H1 (cell line): ENCODE data around the gene CD37. TPM values are rescaled to one million over a fixed set of nuclear protein-coding genes. Genes with fewer than 3 reads are reported as not detected.

Source experiments
- ATF3 ChIP-seq: IDR thresholded peaks from 2 replicates; pipeline ENCODE4 v1.6.1; 2011; ENCODE audit warnings: low read depth, mild to moderate bottlenecking, low read length; ENCODE audit not compliant: insufficient read depth
- BACH1 ChIP-seq: IDR thresholded peaks from 2 replicates; pipeline ENCODE4 v1.6.1; 2012; ENCODE audit warnings: low read length, improper control_type of control experiment
- CEBPB ChIP-seq: IDR thresholded peaks from 2 replicates; pipeline ENCODE4 v1.6.1; 2012; ENCODE audit warnings: low read depth, low read length
- CHD1 ChIP-seq: IDR thresholded peaks from 2 replicates; pipeline ENCODE4 v1.6.1; 2012; ENCODE audit warnings: low read depth, low read length, improper control_type of control experiment
- CHD2 ChIP-seq: IDR thresholded peaks from 2 replicates; pipeline ENCODE4 v1.6.1; 2012; ENCODE audit warnings: low read length, improper control_type of control experiment
- E2F6 ChIP-seq: IDR thresholded peaks from 2 replicates; pipeline ENCODE4 v1.6.1; 2012; ENCODE audit warnings: inconsistent platforms
- EGR1 ChIP-seq: IDR thresholded peaks from 2 replicates; pipeline ENCODE4 v1.6.1; 2011; ENCODE audit warnings: low read depth, low read length, borderline replicate concordance
- EP300 ChIP-seq, 2 experiments: IDR thresholded peaks; 1 replicate in 1 of 2; 2 replicates in 1 of 2; pipeline ENCODE4 v1.6.1; 2011 to 2012; ENCODE audit warnings: low read depth in 2 of 2, low read length in 2 of 2, mild to moderate bottlenecking in 2 of 2, borderline replicate concordance in 1 of 2, inconsistent platforms in 1 of 2, moderate library complexity in 1 of 2
- JUN ChIP-seq: IDR thresholded peaks from 2 replicates; pipeline ENCODE4 v1.6.1; 2011; ENCODE audit warnings: low read depth, mild to moderate bottlenecking, improper control_type of control experiment, low read length
- NRF1 ChIP-seq: IDR thresholded peaks from 2 replicates; pipeline ENCODE4 v1.6.1; 2011; ENCODE audit warnings: mild to moderate bottlenecking, low read depth, low read length, improper control_type of control experiment
- POLR2A ChIP-seq, 2 experiments: IDR thresholded peaks; 1 replicate in 1 of 2; 2 replicates in 1 of 2; pipeline ENCODE4 v1.6.1; 2011; ENCODE audit warnings: low read depth in 2 of 2, low read length in 2 of 2, mild to moderate bottlenecking in 2 of 2; ENCODE audit errors: control extremely low read depth in 1 of 2
- POLR2AphosphoS5 ChIP-seq: IDR thresholded peaks from 2 replicates; pipeline ENCODE4 v1.6.1; 2011; ENCODE audit warnings: low read depth, low read length
- RAD21 ChIP-seq, 2 experiments: IDR thresholded peaks in 1 of 2; conservative IDR thresholded peaks in 1 of 2; 2 replicates each; pipeline ENCODE4 v1.6.1; 2011; ENCODE audit warnings: low read depth in 2 of 2, low read length in 2 of 2, improper control_type of control experiment in 1 of 2, inconsistent platforms in 1 of 2, mild to moderate bottlenecking in 1 of 2, moderate library complexity in 1 of 2
- RBBP5 ChIP-seq: IDR thresholded peaks from 2 replicates; pipeline ENCODE4 v1.7.1; 2012; ENCODE audit warnings: low read depth, mild to moderate bottlenecking, inconsistent platforms, low read length, moderate library complexity, borderline replicate concordance
- SAP30 ChIP-seq: fragments of 300-600 bp; sonication (generic); IDR thresholded peaks from 2 replicates; pipeline ENCODE4 v1.7.1; 2012; ENCODE audit warnings: low read length, moderate library complexity, mild to moderate bottlenecking, inconsistent platforms; ENCODE audit not compliant: insufficient read depth, insufficient replicate concordance
- SIRT6 ChIP-seq: IDR thresholded peaks from one replicate; pipeline ENCODE4 v1.7.1; 2012; ENCODE audit warnings: low read length, inconsistent platforms
- SIX5 ChIP-seq: IDR thresholded peaks from 2 replicates; pipeline ENCODE4 v1.6.1; 2011; ENCODE audit warnings: mild to moderate bottlenecking, low read depth, low read length
- SRF ChIP-seq: IDR thresholded peaks from 2 replicates; pipeline ENCODE4 v1.6.1; 2011; ENCODE audit warnings: mild to moderate bottlenecking, low read depth, low read length, moderate library complexity
- SUZ12 ChIP-seq: fragments of 200-600 bp; sonication (generic); IDR thresholded peaks from 2 replicates; pipeline ENCODE4 v1.6.1; 2012; ENCODE audit warnings: mild to moderate bottlenecking, inconsistent platforms, low read length, moderate library complexity, mixed read lengths
- YY1 ChIP-seq: IDR thresholded peaks from 2 replicates; pipeline ENCODE4 v1.6.1; 2011; ENCODE audit warnings: low read depth, mild to moderate bottlenecking, low read length
- ZNF274 ChIP-seq: IDR thresholded peaks from 2 replicates; pipeline ENCODE4 v1.7.0; 2012; ENCODE audit warnings: low read length, borderline replicate concordance; ENCODE audit errors: extremely low read depth
- polyA plus RNA-seq, 7 experiments: library from polyadenylated mRNA; depleted of rRNA in 3 of 7; stranded (reverse) in 5 of 7; unstranded in 2 of 7; fragments of >200 nt in 5 of 7; fragments of 200-250 nt in 2 of 7; gene quantifications; 1 replicate in 5 of 7; 2 replicates in 1 of 7; 4 replicates in 1 of 7; pipeline versions ENCODE4 v1.2.1 to v1.2.3, GENCODE V29; 2011 to 2013; ENCODE audit warnings: missing spikeins in 2 of 7, mixed read lengths in 2 of 7
- total RNA-seq: library from RNA; stranded (reverse); fragmentation: NEBNext Ultra II Directional; extraction: Animal tissue kit (Norgen Biotek cat#: 25700); gene quantifications from 2 replicates; pipeline ENCODE4 v1.2.1, GENCODE V29; 2021
- TF ChIP-seq, protein P1 (sequence below): IDR thresholded peaks from 2 replicates; pipeline ENCODE4 v1.6.1; 2012; ENCODE audit warnings: low read length, inconsistent platforms

CD37 gene
- total and polyA plus RNA-seq, 2 of the 8 experiments (the other 6 are each of a cell fraction or from before 2014, with no cell fraction given): not detected

DNA sequence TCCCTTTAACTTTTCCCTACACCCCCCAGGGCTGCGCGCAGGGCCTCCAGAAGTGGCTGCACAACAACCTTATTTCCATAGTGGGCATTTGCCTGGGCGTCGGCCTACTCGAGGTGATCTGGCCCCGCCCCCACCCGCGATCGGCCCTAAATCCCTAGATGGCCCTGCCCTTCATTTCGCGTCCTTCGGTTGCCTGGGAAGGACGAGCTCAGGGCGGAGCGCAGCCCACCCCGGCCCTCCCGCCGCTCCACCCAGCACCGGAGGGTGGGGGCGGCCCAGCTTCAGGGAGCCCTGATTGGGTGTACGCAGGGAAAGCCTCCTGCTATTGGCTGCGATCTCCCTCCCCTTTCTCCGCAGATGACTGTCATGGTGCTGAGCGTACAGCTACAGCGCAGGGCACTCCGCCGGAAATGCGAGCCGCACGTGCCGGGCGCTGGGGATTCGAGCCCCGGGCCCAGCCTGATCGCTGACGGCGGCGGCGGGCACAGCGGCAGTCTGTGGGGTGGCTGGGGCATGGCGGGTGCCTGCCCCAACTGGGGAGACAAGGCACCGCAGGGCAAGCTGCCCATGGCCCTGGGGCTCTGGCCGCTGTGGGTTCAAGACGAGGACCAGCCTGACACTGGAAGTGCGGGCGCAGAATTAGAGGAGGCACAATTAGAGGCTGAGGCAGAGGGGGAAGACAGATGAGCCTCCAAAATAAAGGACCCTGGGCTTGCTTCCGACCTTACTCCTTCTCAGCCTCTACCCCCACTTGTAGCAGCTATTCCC lies 4.3 kb downstream of the CD37 start (continued):
- TF ChIP-seq RAD21 (IDR thresholded peaks at IDR 0.05 in 1 of 2, conservative IDR thresholded peaks at IDR 0.05 in 1 of 2; ENCODE audit: low read depth in 2 of 2, low read length in 2 of 2): no peak
- TF ChIP-seq SIRT6: no peak
- TF ChIP-seq E2F6: peak; percentile 99
- TF ChIP-seq YY1: no peak
- no peak; a peak in 1 of 3 replicates for TF ChIP-seq POLR2A (IDR thresholded peaks at IDR 0.05; ENCODE audit: control extremely low read depth in 1 of 2, low read depth in 2 of 2, low read length in 2 of 2)
- TF ChIP-seq SRF: no peak
- TF ChIP-seq BACH1: no peak
- TF ChIP-seq CHD1: no peak
- no peak for TF ChIP-seq EGR1
- TF ChIP-seq ATF3: no peak
- peak; percentile 79 for TF ChIP-seq CHD2
- no peak; the same call in 1 of the 2 replicates for TF ChIP-seq RBBP5
- no peak for TF ChIP-seq EP300 (IDR thresholded peaks at IDR 0.05; ENCODE audit: borderline replicate concordance in 1 of 2, low read depth in 2 of 2, low read length in 2 of 2)
- TF ChIP-seq NRF1: no peak
- TF ChIP-seq ZNF274: no peak
- TF ChIP-seq POLR2AphosphoS5: peak; percentile 80; the same call in 1 of the 2 replicates
- TF ChIP-seq SAP30: no peak
- TF ChIP-seq CEBPB: no peak
- TF ChIP-seq, protein P1, sequence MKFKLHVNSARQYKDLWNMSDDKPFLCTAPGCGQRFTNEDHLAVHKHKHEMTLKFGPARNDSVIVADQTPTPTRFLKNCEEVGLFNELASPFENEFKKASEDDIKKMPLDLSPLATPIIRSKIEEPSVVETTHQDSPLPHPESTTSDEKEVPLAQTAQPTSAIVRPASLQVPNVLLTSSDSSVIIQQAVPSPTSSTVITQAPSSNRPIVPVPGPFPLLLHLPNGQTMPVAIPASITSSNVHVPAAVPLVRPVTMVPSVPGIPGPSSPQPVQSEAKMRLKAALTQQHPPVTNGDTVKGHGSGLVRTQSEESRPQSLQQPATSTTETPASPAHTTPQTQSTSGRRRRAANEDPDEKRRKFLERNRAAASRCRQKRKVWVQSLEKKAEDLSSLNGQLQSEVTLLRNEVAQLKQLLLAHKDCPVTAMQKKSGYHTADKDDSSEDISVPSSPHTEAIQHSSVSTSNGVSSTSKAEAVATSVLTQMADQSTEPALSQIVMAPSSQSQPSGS: no peak
- no peak for TF ChIP-seq SIX5
- no peak for TF ChIP-seq JUN
- no peak for TF ChIP-seq SUZ12
